ENCODE measurements around the gene RSAD2. TPM values are rescaled to one million over a fixed set of nuclear protein-coding genes. Genes with fewer than 3 reads are reported as not detected.

The RSAD2 gene
- total and polyA plus RNA-seq, 9 of the 15 experiments (the other 6 are each of a cell fraction or from before 2014, with no cell fraction given): 0.15 to 1.4 (median 0.28) TPM

- intact Hi-C loops (cut with micrococcal nuclease): no loop called here
These were observed 46.3 kb upstream of the RSAD2 start for GRCh38 chr2:6831229-6831628.

More at GRCh38 chr2:6831229-6831628, 46.3 kb upstream of the RSAD2 start:
- Histone ChIP-seq H3K4me1 (replicated peaks in 1 of 2; ENCODE audit: control insufficient read depth in 2 of 2, insufficient read depth in 2 of 2, low read length in 2 of 2) (peaks cover 0 to 9% of the 10 kb centered on the region in 2 experiments; a peak in 2 of 5 replicates), H4K20me1 (replicated peaks; ENCODE audit: control insufficient read depth, insufficient read depth, low read length) (no peaks in the 10 kb centered on the region), H3K27ac (ENCODE audit: extremely low read depth, low read depth, low read length) (no peak overlapping the region), H3K36me3 (ENCODE audit: control insufficient read depth, insufficient read depth, low read length) (no peaks in the 10 kb centered on the region), H3K4me2 (ENCODE audit: insufficient read depth, low read length) (no peak overlapping the region), H3K9ac (ENCODE audit: insufficient read depth in 1 of 2, low read depth in 2 of 2, low read length in 2 of 2) (no peak overlapping the region), H3K79me2 (ENCODE audit: control insufficient read depth, insufficient read depth, low read length) (no peaks in the 10 kb centered on the region), H3K9me1 (ENCODE audit: control insufficient read depth, insufficient read depth, low read length) (no peaks in the 10 kb centered on the region), H3K9me3 (replicated peaks; ENCODE audit: control insufficient read depth, insufficient read depth, low read depth, low read length) (no peaks in the 10 kb centered on the region; the same call in none of the 2 replicates), H3K4me3 (no peak overlapping the region), H3K27me3 (ENCODE audit: control insufficient read depth in 2 of 2, insufficient read depth in 2 of 2, low read length in 2 of 2) (no peaks in the 10 kb centered on the region), H2AFZ (ENCODE audit: low read depth, low read length) (no peak overlapping the region)
- 0% methylated on average over 1 of the region's 1 CpG for WGBS (ENCODE audit: insufficient coverage, low coverage, missing lambda C conversion rate)
- CTCF ChIA-PET (ENCODE audit: low intra/inter-chr PET ratio): no interaction called here
- TF ChIP-seq TRIM24 (IDR thresholded peaks at IDR 0.05): peak; percentile 55 to 77; a peak in 3 of 4 replicates
- no peak for TF ChIP-seq ETS2 (tag; IDR thresholded peaks at IDR 0.05; ENCODE audit: borderline replicate concordance, poor library complexity, severe bottlenecking)
- peak; percentile 43; the same call in 1 of the 2 replicates for TF ChIP-seq CBX1 (IDR thresholded peaks at IDR 0.05; ENCODE audit: low read depth)
- TF ChIP-seq TRIM28 (IDR thresholded peaks at IDR 0.05): peak; percentile 96
- peak in 1 of 2 experiments; percentile 98; a peak in 2 of 3 replicates for TF ChIP-seq CBX3 (IDR thresholded peaks at IDR 0.05; ENCODE audit: borderline replicate concordance in 1 of 2, low read length in 2 of 2)
- no peak for TF ChIP-seq FUS (optimal IDR thresholded peaks at IDR 0.05; ENCODE audit: low read depth, low read length)
- TF ChIP-seq ZEB2 (IDR thresholded peaks at IDR 0.05): 0 out of 2 replicates have a peak, but pooled peaks have one; percentile 31
- TF ChIP-seq ZNF280A (IDR thresholded peaks at IDR 0.05; ENCODE audit: low read depth, partially characterized antibody): peak; percentile 68
- peak; percentile 94 for TF ChIP-seq CBX5 (IDR thresholded peaks at IDR 0.05; ENCODE audit: borderline replicate concordance, low read depth)
- DNase-seq (ENCODE audit: extremely low read depth in 1 of 4, low spot score in 3 of 4) (peak in 1 of 4 experiments; percentile 20), FAIRE-seq (no peak), ATAC-seq (no peak)
- in situ Hi-C loops (cut with MboI): loop anchor here (25.0 kb wide), 1 partner anchor 181 kb away; no protein-coding TSS in a partner anchor
- BruUV-seq (replicated peaks): no TSS peak
- POLR2A ChIA-PET: no interaction called here
